Measurements from ENCODE around the gene SLC29A2. TPM values are rescaled to one million over a fixed set of nuclear protein-coding genes. Genes with fewer than 3 reads are reported as not detected.

SLC29A2 gene
- total and polyA plus RNA-seq, 2 donors (not counting 3 experiments of a cell fraction or from before 2014, with no cell fraction given) = 2.4 to 5.2 TPM

DNA sequence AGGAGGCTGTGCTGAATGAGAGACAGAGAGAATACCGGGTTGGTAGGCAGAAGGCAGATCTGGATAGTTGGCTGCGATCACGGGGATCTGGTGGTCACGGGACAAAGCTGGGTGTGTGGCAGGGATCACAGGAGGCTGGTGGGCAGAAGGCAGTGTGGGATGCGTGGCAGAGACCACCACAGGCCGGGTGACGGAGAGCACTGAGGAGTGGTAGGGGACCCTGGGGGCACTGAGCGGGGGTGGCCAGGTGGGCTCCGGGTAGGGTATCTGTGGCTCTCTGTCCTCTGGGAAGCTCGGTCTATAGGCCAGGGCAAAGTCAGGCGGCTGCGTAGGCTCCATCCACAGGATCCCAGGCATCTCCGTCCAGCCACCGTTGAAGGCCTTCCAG is 56.1 kb downstream of the SLC29A2 start:
- FAIRE-seq (no peak), DNase-seq (ENCODE audit: low read depth, low spot score) (no peak)
- H3K9me3 ChIP-seq (replicated peaks; ENCODE audit: control insufficient read depth, insufficient read depth, low read length) = no peaks in the 10 kb centered on the region
- H3K79me2 ChIP-seq (ENCODE audit: control insufficient read depth, insufficient read depth, low read length) = no peaks in the 10 kb centered on the region
- peaks cover 4% of the 10 kb centered on the region for H3K4me1 ChIP-seq (ENCODE audit: control insufficient read depth, extremely low read depth, insufficient read depth, low read length)
- H3K4me3 ChIP-seq (replicated peaks in 1 of 3; ENCODE audit: insufficient read depth in 1 of 3, low read depth in 1 of 3, low read length in 3 of 3) = no peak overlapping the region
- H3K4me2 ChIP-seq (ENCODE audit: insufficient read depth, low read length) = no peak overlapping the region
- H3K9ac ChIP-seq (replicated peaks; ENCODE audit: extremely low read depth, insufficient read depth, low read length) = no peak overlapping the region
- no peaks in the 10 kb centered on the region for H3K36me3 ChIP-seq (ENCODE audit: control insufficient read depth in 2 of 2, extremely low read depth in 1 of 2, insufficient read depth in 2 of 2, low read length in 2 of 2)
- intact Hi-C loops (cut with micrococcal nuclease) (no loop called here), dilution Hi-C loops (cut with MboI; ENCODE audit: extremely low pct_ligation_motif_present, low sequenced_read_pairs) (no loop called here)
- peaks cover 6 to 7% of the 10 kb centered on the region in 2 experiments for H3K27me3 ChIP-seq (ENCODE audit: control insufficient read depth in 2 of 2, insufficient read depth in 2 of 2, low read length in 2 of 2)
- ChIA-PET POLR2A (no interaction called here), CTCF (interaction anchor here (1.4 to 9.5 kb wide), 2 partner anchors 17 to 74 kb away, joined by 3 to 225 read pairs; partner anchors contain the start of gene RIN1)
- TF ChIP-seq, protein P1, sequence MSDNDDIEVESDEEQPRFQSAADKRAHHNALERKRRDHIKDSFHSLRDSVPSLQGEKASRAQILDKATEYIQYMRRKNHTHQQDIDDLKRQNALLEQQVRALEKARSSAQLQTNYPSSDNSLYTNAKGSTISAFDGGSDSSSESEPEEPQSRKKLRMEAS (IDR thresholded peaks at IDR 0.05; ENCODE audit: insufficient read depth, insufficient read length) = no peak
- TF ChIP-seq JUN (IDR thresholded peaks at IDR 0.05; ENCODE audit: borderline replicate concordance, insufficient read depth, insufficient read length, low read depth) = no peak
- TF ChIP-seq GATA2 (IDR thresholded peaks at IDR 0.05; ENCODE audit: insufficient read depth, insufficient read length, low read depth, low read length) = no peak
- no peak for TF ChIP-seq EZH2 (IDR thresholded peaks at IDR 0.05; ENCODE audit: borderline replicate concordance, low read depth, low read length, severe bottlenecking)
- TF ChIP-seq FOS (IDR thresholded peaks at IDR 0.05; ENCODE audit: borderline replicate concordance, insufficient read depth, low read length) = no peak
- TF ChIP-seq POLR2AphosphoS5 (IDR thresholded peaks at IDR 0.05; ENCODE audit: insufficient read depth, low read depth, low read length) = no peak
- no peak for TF ChIP-seq MYC (IDR thresholded peaks at IDR 0.05; ENCODE audit: low read depth, low read length)
- TF ChIP-seq CTCF (IDR thresholded peaks at IDR 0.05; ENCODE audit: extremely low read depth in 1 of 2, insufficient read depth in 1 of 2, low read depth in 1 of 2, low read length in 2 of 2) = no peak
- TF ChIP-seq POLR2A (IDR thresholded peaks at IDR 0.05; ENCODE audit: low read depth, low read length) = no peak
- H3K9me1 ChIP-seq (replicated peaks; ENCODE audit: control insufficient read depth, extremely low read depth, insufficient read depth, low read length) = no peaks in the 10 kb centered on the region
- H3K27ac ChIP-seq (ENCODE audit: insufficient read depth, low read depth, low read length) = no peak overlapping the region
- no TSS peak for BruUV-seq (replicated peaks)
- H4K20me1 ChIP-seq (replicated peaks; ENCODE audit: control insufficient read depth, extremely low read depth, insufficient read depth, low read length) = no peaks in the 10 kb centered on the region
- no peak overlapping the region for H2AFZ ChIP-seq (ENCODE audit: low read depth, low read length)
